Erythroblast (primary cell): ENCODE results near the gene AIG1.

ENCODE experiments used
- DNase-seq, 2 experiments: peaks; one replicate each; lab custom pipeline; 2025; lab: John Stamatoyannopoulos, UW
- GATA1 ChIP-seq: IDR thresholded peaks from 2 replicates; pipeline ENCODE4 v1.6.1; 2011; ENCODE audit warnings: low read depth, mild to moderate bottlenecking, control low read depth, low read length, moderate library complexity
- POLR2A ChIP-seq: IDR thresholded peaks from 2 replicates; pipeline ENCODE4 v1.6.1; 2011; ENCODE audit warnings: mild to moderate bottlenecking, low read length

AIG1 gene

DNA sequence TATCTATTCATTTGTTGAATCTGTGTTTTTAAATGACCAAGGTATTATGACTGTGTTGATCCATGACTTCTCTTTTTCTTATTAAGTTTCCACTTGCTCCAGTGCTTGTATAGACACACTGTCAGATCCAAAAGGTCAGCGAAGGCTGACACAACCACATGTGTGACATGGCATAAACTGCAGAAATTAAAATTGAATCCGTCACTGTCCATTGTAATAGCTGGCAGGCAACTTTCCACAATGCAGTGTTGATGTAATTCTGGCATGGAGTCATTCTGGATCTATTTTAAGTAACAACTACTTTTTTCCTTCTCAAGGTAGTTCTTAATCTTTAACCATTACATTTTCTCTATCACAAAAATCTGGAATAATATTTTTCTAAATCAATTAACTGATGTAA lies 145.3 kb downstream of the AIG1 start:
- TF ChIP-seq POLR2A (no peak), GATA1 (no peak)
- DNase-seq = no peak

DNA sequence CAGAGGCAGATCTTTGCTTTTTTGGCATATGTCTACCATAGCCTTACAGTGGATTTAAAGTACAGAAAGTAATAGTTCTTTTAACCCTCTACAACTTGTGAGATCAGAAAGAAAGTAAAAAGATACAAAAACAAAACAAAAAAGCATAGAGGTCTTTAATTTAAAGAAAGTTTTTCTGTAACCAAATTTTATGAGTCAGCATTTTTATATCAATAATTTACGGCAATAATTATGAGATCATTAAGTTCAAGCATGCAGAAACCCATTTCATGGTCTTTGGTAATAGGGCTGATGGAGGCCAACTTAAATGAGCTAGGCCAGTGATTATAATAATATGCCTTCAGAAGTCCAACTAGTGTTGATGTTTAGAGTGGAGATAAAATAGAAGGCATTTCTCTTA lies 145.9 kb downstream of the AIG1 start:
- TF ChIP-seq POLR2A = no peak
- TF ChIP-seq GATA1 = no peak
- DNase-seq = no peak

DNA sequence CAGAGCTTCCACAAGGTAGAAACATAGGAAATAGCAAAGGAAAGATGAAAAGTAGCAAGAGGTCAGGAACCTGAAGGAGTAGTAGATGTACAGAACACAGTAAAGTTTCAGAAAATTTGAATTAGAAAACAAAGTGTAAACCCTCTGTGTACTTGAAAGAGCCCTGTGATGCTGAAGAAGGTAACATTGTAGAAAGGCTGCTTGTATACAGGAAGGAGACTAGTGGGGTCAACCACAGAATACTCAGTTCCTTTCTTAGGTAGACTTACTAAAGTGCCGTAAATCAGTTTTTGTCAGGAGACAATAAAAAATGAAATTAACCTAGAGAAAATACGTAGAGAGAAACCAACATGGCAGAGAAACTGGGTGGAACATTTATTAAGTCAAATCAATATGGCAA lies 149.7 kb downstream of the AIG1 start:
- TF ChIP-seq POLR2A (no peak), GATA1 (no peak)
- no peak for DNase-seq

DNA sequence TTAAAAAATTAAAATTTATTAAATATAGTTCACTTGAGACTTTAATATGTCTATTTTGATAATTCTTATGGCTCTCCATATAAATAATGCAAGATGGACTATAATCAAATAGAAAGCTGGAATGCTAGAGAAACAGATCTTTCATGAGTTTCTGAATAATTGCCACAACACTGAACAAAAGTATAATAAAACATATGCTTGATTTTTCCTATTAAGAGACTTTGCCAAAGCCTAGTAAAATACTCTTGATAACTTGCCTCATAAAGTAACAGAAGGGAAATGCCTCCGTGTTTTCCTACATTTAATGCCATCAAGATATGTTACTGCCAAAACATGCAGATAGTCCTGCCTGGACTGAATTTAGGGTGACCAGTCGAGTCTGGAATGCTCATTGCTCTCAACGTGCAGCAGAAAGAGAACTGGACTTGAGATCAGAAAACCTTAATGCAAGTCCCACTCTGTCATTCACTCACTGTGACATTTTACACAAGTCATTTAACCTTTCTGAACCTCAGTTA lies 153.2 kb downstream of the AIG1 start:
- DNase-seq = no peak
- no peak for TF ChIP-seq POLR2A
- no peak for TF ChIP-seq GATA1

DNA sequence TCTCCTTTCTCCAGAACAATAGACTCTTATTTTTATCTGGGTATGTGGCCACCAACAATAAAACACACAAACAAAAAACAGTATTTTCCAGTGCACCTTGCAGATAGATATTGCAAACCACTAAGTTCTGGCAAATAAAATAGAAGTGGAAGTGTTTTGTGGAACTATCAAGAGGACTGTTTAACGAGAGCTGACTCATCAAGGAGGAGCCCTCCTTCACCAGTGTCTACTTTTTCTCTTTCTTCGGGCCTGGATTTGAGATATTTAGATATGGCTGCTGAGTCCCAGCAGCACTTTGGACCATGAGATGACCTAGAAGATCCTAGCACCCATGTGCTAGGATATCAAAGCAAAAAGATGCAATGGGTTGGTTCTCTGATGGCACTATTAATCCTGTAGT lies 154.7 kb downstream of the AIG1 start:
- DNase-seq = no peak

DNA sequence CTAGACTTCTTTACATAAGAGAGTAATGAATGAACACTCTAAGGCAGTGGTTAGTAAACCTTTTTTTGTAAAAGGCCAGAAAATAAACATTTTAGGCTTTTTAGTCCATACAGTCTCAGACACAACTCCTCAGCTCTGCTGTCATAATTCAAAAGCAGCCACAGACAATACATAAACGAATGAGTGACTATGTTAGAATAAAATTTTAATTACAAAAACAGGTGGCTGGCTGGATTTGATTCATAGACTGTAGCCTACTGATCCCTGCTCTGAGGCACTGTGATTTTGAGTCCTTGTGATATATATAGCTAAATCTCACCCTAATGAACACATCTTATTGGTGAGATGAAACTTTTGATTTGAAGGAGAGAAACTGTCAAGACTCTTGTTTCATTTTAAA lies 155.1 kb downstream of the AIG1 start:
- DNase-seq = no peak
- TF ChIP-seq GATA1 = no peak
- TF ChIP-seq POLR2A = no peak

More for the DNA sequence above, 154.7 kb downstream of the AIG1 start:
- TF ChIP-seq GATA1 (no peak), POLR2A (no peak)

DNA sequence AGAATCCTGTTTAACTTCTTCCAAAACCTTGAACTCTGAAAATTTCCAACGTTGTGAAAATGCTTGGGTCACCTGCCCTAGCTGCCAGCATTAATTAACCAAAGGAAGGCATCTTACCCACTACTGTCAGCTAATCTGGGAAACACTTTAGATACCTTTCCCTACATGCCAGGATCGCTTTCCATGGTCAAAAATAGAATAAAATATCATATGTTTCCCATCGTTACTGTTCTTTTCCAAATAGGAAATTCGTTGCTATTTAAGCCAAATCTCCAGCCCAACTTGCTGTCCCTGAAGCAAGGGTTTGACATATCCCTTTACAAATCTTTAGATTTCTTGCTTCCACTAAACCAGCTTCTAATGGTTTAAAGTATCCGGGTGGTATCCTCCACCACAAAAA lies 157.5 kb downstream of the AIG1 start:
- TF ChIP-seq POLR2A = no peak
- TF ChIP-seq GATA1 = no peak
- DNase-seq = no peak

DNA sequence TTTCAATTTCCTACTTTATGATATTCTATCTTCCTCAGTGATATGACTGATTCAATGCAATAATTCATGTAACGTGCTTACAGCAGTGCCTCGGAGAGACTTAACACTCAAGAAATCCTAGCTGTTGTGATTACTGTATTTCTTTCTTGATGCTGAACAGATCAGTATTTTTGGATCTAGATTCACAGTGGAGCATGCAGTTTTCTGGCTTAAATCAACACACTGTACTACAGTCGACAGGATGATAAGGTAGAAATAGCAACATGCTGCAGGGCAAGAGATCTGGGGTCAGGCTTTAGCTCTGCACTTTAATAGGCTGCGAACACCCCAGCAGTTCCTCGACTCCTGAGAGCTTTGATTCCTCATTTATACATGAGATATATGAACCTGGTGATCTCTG lies 161.0 kb downstream of the AIG1 start:
- TF ChIP-seq GATA1 = no peak
- no peak for TF ChIP-seq POLR2A
- DNase-seq = no peak

DNA sequence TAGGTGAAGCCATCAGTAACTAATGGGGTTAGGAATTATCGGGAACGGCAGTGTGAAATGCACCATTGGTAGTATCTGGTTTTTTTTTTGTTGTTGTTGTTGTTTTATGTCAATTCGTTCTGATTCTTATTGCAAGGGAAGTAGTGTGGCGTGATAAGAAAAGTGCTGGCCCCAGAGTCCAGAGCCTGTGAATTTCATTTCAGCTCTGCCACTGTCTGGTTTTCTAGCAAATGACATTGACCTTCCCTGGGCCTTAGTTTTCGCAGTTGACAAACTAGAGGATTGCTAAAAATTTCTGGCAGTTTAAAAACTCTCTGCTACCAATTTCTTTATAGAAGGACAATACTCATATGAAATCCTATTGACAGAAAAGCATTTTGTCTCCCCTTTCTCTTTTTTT lies 161.6 kb downstream of the AIG1 start:
- TF ChIP-seq GATA1 = no peak
- no peak for TF ChIP-seq POLR2A
- no peak for DNase-seq

DNA sequence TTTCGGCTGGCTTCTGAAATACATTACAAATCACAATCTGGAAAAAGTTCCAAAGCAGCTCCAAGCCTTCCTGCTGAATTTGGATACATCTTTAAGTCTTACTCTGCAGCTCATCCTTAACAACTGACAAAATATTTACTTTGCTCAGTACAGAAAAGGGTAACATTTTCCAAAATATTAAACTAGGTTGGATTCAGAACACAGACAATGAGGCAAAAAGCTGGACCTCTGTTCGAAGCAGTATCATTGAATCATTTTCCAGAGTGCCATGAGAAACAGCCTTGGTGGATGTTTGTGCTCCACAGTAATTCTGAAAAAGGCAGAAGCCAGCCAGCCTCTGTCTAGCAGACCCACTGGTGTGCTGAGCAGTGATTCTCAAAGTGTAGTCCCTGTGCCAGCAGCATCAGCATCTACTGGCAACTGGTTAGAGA lies 162.1 kb downstream of the AIG1 start:
- no peak for TF ChIP-seq POLR2A
- no peak for DNase-seq

DNA sequence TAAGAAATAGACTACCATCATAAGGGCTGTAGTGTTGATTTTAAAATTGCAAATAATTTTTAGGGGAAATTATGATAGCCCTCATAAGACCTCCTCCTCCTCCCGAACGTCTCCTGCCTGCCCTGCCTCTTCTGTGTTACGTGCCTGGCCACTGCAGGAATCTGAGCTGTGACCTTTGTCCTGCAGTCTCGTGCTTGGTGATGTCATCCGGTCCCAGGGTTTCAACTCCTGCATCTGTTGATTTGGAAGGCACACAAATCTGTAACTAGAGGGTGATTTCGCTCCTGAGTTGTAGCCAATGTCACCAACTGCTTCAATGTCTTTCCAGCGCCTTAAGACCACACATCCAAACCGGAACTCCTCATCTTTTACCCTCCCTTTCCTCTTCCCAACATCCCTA lies 163.2 kb downstream of the AIG1 start:
- DNase-seq = no peak
- no peak for TF ChIP-seq POLR2A

DNA sequence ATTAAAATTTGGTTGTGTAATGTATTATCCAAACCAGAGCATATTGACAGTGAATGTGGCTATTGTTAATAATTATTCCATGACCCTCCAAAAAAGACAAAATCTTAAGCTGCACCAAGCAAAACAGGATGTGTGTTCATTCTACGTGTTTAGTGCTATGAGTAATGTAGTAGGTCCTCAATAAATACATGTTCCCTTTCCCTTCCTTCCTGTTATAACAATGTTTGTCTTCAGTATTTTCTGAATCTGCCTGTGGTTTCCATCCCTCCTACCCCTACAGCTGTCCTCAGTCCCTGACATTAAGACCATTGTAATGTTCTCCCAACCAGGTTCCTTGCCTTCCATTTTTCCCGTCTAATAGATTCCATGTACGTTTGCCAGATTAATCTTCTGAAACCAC lies 163.8 kb downstream of the AIG1 start:
- DNase-seq = no peak
- TF ChIP-seq GATA1 = no peak

DNA sequence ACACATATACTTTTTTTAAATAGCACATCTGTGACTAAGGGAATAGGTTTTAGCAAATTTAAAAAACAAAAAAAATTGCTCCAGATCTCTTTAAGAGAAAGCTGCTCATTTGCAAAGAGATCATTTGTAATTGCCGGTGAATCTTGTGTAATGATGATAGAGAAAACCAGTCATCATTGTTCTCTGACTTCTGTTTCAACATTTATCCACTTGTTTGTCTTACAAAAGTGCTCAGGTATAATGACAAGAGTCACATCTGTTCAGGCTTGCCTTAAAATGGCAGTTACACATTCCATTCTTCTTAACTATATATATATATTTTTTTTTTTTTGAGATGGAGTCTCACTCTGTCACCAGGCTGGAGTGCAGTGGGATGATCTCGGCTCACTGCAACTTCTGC lies 165.2 kb downstream of the AIG1 start:
- TF ChIP-seq GATA1 (no peak), POLR2A (no peak)
- no peak for DNase-seq

DNA sequence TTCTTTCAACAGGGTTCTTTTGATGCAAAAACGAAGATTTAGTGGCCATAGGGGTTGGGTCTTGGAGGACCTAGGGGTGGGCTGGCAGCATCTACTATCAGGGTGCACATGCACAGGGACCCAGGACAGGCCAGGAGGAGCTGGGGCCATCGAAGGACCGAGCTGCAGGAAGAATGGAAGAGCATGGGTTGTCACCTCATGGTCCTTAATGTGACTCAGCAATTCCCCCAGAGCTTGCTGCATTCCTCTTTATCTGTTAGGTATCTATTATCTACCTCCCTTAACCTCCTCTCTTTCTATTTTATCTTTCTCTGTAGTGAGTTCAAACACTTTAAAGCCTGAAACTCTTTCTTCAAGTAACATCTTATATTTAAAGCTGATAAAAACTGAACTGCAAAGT lies 167.0 kb downstream of the AIG1 start:
- no peak for TF ChIP-seq GATA1
- no peak for TF ChIP-seq POLR2A
- no peak for DNase-seq

DNA sequence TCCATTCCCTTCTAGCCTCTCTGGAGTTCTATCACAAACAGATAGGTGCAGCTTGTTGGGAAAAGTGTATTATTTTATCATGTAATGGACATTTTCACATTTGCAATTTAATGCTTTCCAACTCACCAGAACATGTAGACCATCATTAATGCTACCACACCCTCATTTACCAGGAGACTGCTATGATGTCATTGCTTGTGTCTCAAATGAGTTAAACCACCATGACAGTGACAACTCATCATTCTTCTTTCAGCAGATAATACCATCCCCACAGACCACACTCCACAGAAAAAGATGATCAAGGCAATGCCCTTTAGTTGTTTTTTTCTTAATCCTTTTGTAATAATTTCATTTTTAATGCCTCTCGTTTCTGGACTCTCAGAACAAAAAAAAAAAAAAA lies 168.7 kb downstream of the AIG1 start:
- TF ChIP-seq POLR2A = no peak
- TF ChIP-seq GATA1 = no peak
- no peak for DNase-seq

DNA sequence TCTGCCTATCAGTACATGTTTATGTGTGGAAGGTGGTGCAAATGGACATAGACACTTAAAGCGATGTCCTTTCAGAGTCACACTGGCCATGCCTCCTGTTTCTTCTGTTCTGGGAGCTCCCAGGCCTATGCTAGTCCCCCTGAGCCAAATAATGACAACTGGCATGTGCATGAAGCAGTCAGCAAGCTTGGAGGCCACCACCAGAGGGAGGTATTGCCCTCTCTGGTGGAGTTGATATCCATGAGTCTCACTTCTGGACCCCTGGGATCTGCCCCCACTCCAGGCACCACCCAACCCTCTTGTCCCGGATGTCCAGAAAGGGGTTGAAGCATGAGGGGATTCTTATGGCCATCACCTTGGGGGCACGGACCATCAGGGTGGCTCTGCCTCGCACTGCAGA lies 172.2 kb downstream of the AIG1 start:
- DNase-seq = peak; percentile 4 to 29
- no peak for TF ChIP-seq POLR2A
- TF ChIP-seq GATA1 = no peak
